GM04503 (cell line): ENCODE measurements around the gene NAALADL2.
A peak's percentile ranks its signal among the peaks of the same experiment; 100 is the strongest.
"Not testable (repeated sequence)": the region's sequence is repeated elsewhere in the genome, so short reads cannot be mapped to it uniquely, and the experiment has no call there.

ENCODE experiments used
- DNase-seq: peaks from one replicate; pipeline ENCODE4 v3.0.0-alpha.2; 2012; ENCODE audit warnings: low read depth

Gene NAALADL2

GRCh38 chr3:175383371-175383770, 524.2 kb downstream of the NAALADL2 start:
- DNase-seq: peak; percentile 58

GRCh38 chr3:175383813-175384212, 524.7 kb downstream of the NAALADL2 start:
- peak; percentile 64 for DNase-seq

DNA sequence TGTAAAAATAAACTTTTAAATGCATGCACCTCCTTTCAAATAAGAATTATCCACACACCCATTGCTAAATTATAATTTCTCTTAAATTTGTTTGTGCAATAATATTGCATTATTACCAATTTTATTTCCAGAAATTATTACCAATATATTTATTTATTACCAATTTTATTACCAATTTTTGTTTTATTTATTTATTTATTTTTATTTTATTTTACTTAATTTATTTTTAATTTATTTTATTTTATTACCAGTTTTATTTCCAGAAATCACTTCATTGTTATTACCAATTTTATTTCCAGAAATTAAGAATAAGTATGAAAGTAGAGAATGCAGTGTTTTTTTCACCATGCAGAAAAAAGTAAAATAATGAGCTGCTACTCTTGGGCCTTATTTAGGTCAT, 525.4 kb downstream of the NAALADL2 start:
- no peak for DNase-seq

- peak; percentile 45 for DNase-seq
Measured at GRCh38 chr3:175386630-175387029, 527.5 kb downstream of the NAALADL2 start.

DNA sequence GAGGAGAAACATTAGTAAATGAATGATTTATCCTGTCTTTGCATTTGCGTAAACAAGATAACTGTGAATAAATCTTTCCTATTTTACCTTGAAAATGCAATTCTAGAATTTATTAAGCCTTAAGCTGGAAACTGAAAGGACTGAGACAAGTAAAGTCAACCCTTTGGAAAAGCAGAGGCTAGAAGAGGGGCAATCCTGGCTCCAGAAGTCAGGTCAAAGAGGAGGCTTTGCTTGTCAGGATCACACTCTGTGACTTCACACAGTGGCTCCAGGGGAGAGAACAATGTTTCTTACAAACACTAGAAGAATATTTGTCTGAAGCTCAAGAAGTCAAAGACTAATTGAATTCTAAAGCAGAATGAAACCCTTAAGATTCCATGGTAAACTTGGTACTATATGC, 530.4 kb downstream of the NAALADL2 start:
- DNase-seq: no peak

DNA sequence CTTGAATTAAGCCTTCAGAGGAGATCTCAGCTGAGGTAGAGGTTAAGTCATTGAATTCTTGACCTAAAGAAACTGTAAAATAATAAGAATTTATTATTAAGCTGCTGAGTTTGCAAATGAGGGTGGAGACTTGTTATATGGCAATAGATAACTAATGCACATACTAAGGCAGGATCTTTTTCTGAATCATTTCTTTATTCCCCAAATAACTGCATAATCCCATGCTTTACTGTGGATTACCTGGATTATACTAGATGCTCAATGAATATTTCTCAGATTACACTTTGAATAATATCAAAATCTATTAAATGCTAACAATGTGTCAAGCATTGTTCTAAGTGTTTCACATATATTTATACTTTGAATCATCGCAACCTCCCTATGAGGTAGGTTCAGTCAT, 532.5 kb downstream of the NAALADL2 start:
- no peak for DNase-seq

DNA sequence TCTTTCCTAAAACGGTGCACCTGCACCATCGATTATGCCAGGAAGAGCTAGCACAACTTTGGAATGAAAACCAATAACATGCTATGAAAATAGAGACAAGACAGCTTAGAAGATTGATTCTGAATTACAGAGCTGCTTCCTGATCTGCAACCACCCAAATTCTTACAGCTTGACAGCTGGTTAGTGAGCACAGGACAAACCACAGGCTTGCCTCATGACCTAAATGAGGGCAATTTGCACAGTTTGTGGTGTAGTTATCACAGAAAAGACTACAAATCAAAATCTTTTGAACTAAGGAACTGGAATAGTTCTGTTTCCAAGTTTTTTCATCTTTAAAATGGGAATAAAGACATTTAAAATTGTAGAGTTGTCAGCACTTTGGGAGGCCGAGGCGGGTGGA, 533.5 kb downstream of the NAALADL2 start:
- peak; percentile 11 for DNase-seq

- no peak for DNase-seq
Measured at GRCh38 chr3:175397372-175397771, 538.2 kb downstream of the NAALADL2 start.

- DNase-seq: no peak
Measured at GRCh38 chr3:175398676-175399075, 539.5 kb downstream of the NAALADL2 start.

GRCh38 chr3:175399156-175399840, 540.2 kb downstream of the NAALADL2 start:
- DNase-seq: no peak

DNA sequence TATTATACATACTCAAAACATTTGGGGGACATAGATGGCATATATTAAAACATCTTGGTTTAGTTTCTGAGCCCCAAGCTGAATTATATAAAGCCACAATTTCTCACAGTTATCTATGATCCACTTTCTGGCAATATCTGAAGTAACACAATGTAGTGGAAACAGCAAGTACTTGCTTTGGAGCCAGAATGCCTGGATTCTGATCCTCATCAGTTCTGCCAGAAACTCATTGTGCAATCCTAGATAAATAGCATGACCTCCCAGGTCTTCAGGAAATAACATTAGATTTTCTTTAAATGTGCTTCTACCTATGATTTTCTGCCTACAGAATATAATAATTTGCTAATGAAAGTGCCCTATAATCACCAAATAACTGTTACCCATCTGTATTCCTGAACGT, 544.9 kb downstream of the NAALADL2 start:
- DNase-seq: no peak

GRCh38 chr3:175404621-175405020, 545.5 kb downstream of the NAALADL2 start:
- no peak for DNase-seq

DNA sequence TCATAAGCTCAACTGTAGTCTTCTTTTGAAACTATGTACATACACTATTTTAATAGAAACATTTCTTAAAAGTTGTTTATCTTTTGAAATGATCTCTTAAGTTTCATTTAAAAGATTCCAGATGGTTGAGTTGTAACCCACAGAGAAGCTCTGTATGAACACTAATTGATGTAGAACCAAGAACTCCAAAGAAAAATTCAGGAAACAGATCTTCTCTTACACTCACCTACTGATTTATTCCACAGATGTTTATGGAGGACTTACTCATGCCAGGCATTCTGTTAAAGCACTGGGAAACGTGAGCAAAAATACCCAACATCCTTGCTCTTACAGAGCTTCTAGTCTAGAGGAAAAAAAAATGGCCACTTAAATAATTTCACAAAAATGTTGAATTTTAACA, 551.1 kb downstream of the NAALADL2 start:
- DNase-seq: peak; percentile 45

GRCh38 chr3:175411405-175411804, 552.3 kb downstream of the NAALADL2 start:
- no peak for DNase-seq

- DNase-seq: no peak
Measured at GRCh38 chr3:175411946-175412345, 552.8 kb downstream of the NAALADL2 start.

DNA sequence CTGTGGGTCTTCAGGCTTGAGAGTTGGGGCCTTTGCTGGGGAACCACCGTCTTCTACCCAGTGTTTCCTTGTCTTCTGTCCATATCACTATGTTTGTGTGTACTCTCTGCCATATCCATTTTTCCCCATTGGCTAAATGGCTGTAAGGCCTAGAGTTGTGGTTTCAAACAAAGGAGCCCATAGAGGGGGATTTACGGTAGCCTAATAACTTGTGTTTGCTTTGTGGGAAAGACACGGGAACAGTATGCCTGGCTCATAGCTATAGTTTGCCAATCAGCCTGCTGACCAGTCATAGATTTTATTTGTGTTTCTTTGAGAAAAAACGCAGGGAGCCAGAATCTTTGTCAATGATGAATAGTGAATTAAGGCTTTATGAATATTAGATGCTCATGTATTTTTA, 554.8 kb downstream of the NAALADL2 start:
- no peak for DNase-seq

- no peak for DNase-seq
Measured at GRCh38 chr3:175416600-175416999, 557.5 kb downstream of the NAALADL2 start.

DNA sequence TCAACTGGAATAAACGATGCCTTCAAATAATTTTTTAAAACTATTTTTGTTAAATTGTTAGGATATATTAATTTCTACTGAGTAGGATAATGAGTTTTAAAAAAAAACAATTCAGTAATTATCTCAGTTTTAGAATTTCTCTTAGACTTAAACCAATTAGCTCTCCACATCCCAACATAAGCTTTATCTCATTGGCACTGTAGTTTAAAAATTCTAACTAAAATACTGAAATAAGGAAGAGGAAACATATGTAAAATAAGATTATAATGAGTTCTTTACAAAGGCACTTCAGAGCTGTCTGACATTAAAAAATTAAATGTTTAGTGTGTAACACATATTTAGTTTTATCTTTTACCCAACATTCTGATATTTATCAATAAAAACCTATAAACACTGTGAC, 558.3 kb downstream of the NAALADL2 start:
- DNase-seq: no peak

GRCh38 chr3:175421902-175422301, 562.8 kb downstream of the NAALADL2 start:
- DNase-seq: peak; percentile 53

DNA sequence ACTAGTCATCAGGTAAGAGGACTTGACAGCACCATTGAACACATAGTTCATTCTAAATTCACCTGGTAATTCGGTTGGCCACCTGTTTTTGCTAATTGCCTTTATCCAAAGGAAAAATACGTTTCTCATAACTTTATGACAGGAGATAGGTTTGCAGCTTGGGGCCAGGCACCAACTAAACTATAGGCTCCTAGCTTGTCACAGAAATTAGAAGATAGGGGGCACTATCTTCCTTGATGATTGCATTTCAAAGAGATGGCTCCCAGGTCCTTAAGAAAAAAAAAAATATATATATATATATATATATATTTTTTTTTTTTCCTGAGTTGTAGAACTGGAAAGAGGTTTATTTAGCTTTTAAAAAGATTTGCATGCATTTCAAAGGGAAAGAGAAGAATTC, 563.6 kb downstream of the NAALADL2 start:
- no peak for DNase-seq

DNA sequence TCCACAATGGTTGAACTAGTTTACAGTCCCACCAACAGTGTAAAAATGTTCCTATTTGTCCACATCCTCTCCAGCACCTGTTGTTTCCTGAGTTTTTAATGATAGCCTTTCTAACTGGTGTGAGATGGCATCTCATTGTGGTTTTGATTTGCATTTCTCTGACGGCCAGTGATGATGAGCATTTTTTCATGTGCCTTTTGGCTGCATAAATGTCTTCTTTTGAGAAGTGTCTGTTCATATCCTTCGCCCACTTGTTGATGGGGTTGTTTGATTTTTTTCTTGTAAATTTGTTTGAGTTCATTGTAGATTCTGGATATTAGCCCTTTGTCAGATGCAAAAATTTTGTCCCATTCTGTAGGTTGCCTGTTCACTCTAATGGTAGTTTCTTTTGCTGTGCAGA, 564.7 kb downstream of the NAALADL2 start:
- DNase-seq: not testable (repeated sequence)

GRCh38 chr3:175426805-175427204, 567.7 kb downstream of the NAALADL2 start:
- no peak for DNase-seq

DNA sequence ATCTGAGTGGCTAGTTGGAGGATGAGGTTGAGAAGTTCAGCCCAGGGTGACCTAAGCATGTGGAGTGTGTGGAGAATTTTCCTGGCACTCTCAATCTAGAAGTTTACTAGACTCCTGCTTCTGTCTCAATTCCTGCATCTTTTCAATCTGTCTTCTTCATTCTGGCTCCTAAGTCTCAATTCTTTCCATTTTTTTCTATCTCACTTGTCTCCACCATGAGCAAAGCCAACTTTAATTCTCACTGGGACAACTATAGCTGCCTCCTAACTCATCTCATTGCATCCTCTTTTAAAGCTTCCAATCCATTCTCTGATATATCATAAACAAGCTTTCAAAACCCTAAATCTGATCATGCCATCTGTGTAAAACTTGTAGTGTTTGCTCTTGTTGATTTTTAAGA, 569.3 kb downstream of the NAALADL2 start:
- no peak for DNase-seq

DNA sequence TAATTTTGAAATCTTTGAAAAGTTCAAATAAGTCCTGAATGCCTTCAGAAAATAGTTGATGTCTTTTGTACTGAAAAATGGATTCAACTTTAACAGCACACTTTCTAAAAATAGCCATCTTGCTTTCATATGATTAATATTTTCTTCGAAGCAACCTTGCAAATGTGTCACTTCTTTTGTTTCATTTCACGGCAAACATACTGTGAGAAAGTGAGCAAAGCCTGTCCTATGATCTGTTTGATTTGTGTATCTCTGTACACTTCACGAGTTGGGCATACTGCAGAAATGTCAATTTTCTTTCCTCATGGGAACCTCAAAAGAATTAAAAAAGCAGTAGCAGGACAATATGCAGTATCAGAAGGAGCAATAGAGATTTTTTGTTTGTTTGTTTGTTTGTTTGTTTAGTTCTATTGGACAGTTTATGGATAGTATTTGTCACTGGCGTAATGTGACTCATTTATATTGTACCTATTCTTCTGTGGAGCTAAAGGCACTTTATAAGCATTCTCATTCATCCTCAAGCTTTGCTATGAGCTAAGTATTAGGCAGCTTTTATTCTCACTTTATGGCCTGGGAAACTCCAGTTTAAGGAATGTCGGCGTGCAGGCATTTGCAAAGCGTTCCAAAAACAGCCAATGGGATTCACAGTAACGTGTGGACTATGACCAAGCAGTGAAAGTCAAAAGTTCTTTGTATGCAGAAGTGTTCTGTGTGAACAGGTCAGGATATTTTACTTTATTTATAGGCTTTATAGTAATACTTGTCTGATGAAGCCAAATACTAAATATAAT, 572.0 kb downstream of the NAALADL2 start:
- peak; percentile 39 for DNase-seq
